ENCODE data around the gene SLC10A6.

The SLC10A6 gene

DNA sequence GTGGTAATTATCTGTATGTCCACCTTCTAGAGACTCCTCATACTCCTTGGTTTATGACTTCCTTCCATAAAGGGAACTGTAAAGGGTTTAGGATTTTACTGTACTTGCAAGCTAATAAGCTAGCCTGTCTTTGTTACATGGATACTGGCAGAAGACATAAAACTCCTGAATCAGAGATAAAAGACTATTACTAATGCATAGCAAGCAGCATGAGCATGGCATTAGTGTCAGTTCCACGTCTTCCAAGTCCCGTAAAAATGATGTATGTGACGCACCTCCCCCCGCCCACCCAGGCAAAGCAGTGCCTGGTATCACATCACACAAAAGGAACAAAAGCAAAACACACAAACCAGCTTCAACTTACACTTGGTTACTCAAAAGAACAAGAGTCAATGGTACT lies 71.0 kb downstream of the SLC10A6 start:
- DNase-seq (ENCODE audit: low spot score), result no peak

DNA sequence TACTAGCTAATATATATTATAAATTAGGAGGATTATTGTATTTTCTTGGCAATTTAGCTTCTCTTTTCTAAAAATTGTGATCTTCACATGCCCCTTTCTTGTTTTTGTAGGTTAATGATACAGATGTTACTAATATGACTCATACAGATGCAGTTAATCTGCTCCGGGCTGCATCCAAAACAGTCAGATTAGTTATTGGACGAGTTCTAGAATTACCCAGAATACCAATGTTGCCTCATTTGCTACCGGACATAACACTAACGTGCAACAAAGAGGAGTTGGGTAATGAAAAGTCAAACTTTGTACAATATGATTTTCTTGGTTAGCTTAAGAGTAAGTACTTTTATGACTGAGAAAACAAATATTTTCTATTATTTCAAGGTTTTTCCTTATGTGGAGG lies 74.1 kb downstream of the SLC10A6 start:
- DNase-seq (ENCODE audit: low spot score), result no peak
